A549 (cell line): Measurements from ENCODE around the gene ACOT7.

Experiments
- CTCF ChIP-seq: fragments of >200 bp; sonication (Bioruptor Twin); formaldehyde crosslinking; IDR thresholded peaks from 3 replicates; pipeline ENCODE4 v1.5.1; 2016
- E2F6 ChIP-seq: IDR thresholded peaks from 2 replicates; pipeline ENCODE4 v1.6.1; 2012; ENCODE audit warnings: low read depth, borderline replicate concordance
- EP300 ChIP-seq, 2 experiments: fragments of >200 bp; sonication (Bioruptor Twin); formaldehyde crosslinking; IDR thresholded peaks; 2 replicates in 1 of 2; 3 replicates in 1 of 2; pipeline ENCODE4 v1.6.1; 2016 to 2017
- NR3C1 ChIP-seq: fragments of >200 bp; sonication (Bioruptor Twin); formaldehyde crosslinking; IDR thresholded peaks from 3 replicates; pipeline ENCODE4 v1.6.1; 2017
- POLR2A ChIP-seq: IDR thresholded peaks from 2 replicates; pipeline ENCODE4 v1.6.1; 2012; ENCODE audit warnings: mild to moderate bottlenecking, low read length
- REST ChIP-seq: fragments of 200-600 bp; sonication (generic); IDR thresholded peaks from 2 replicates; pipeline ENCODE4 v1.6.1; 2016; ENCODE audit warnings: antibody characterized with exemption, mild to moderate bottlenecking, moderate library complexity
- SMC3 ChIP-seq: fragments of >200 bp; sonication (Bioruptor Twin); formaldehyde crosslinking; IDR thresholded peaks from 3 replicates; pipeline ENCODE4 v1.6.1; 2018; ENCODE audit warnings: inconsistent platforms
- TF ChIP-seq, protein P1 (sequence below): IDR thresholded peaks from 2 replicates; pipeline ENCODE4 v1.6.1; 2012

- TF ChIP-seq CTCF, result no peak
- no peak for TF ChIP-seq NR3C1
- TF ChIP-seq EP300 (IDR thresholded peaks at IDR 0.05), result no peak
- TF ChIP-seq POLR2A, result no peak
- no peak for TF ChIP-seq REST
- TF ChIP-seq, protein P1, sequence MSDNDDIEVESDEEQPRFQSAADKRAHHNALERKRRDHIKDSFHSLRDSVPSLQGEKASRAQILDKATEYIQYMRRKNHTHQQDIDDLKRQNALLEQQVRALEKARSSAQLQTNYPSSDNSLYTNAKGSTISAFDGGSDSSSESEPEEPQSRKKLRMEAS, result no peak
- no peak for TF ChIP-seq SMC3
- no peak for TF ChIP-seq E2F6
Observed at GRCh38 chr1:6251233-6251632, 142.3 kb downstream of the ACOT7 start.
